ENCODE measurements around the gene ARID1B. TPM values are rescaled to one million over a fixed set of nuclear protein-coding genes. Genes with fewer than 3 reads are reported as not detected.

Gene ARID1B
- total RNA-seq, 1 experiment from 2014 or later = 35.6 TPM

- ChIA-PET POLR2A (no interaction called here), CTCF (no interaction called here), RAD21 (ENCODE audit: low non-redundant PET in 1 of 2, low total read pairs in 2 of 2, uncharacterized antibody in 2 of 2, unreplicated experiment in 2 of 2) (no interaction called here)
- BruUV-seq (replicated peaks) = no TSS peak
- intact Hi-C loops (cut with micrococcal nuclease) = no loop called here
- no peaks in the 10 kb centered on the region for H3K36me3 ChIP-seq (ENCODE audit: control insufficient read depth in 1 of 2, insufficient read depth in 2 of 2, low read length in 2 of 2)
- H3K4me2 ChIP-seq (ENCODE audit: low read length) = no peak overlapping the region
- no peak overlapping the region for H3K4me3 ChIP-seq (replicated peaks in 1 of 2; ENCODE audit: low read depth in 1 of 2, low read length in 2 of 2)
- no peak for ATAC-seq
- H3K4me1 ChIP-seq (ENCODE audit: control insufficient read depth in 1 of 2, insufficient read depth in 2 of 2, low read length in 2 of 2) = peaks cover under 1 to 1% of the 10 kb centered on the region in 2 experiments; a peak in 2 of 4 replicates
- DNase-seq (ENCODE audit: low read depth, low spot score) = no peak
- TF ChIP-seq EGR1 (IDR thresholded peaks at IDR 0.05; ENCODE audit: low read depth) = no peak
- no peak for TF ChIP-seq ATF3 (IDR thresholded peaks at IDR 0.05)
- TF ChIP-seq EZH2phosphoT487 (IDR thresholded peaks at IDR 0.05; ENCODE audit: borderline replicate concordance) = no peak
- TF ChIP-seq ELF1 (IDR thresholded peaks at IDR 0.05; ENCODE audit: borderline replicate concordance, low read depth) = no peak
- TF ChIP-seq ZBTB33 (IDR thresholded peaks at IDR 0.05; ENCODE audit: extremely low read depth, insufficient replicate concordance, low read length) = no peak
- TF ChIP-seq CTCF (IDR thresholded peaks at IDR 0.05 in 2 of 3, conservative IDR thresholded peaks at IDR 0.05 in 1 of 3; ENCODE audit: borderline replicate concordance in 1 of 3, insufficient read depth in 1 of 3, low read depth in 2 of 3, low read length in 2 of 3) = no peak
- TF ChIP-seq JUND (IDR thresholded peaks at IDR 0.05) = no peak
- TF ChIP-seq ZNF274 (IDR thresholded peaks at IDR 0.05; ENCODE audit: low read depth, low read length) = no peak
- TF ChIP-seq SP1 (IDR thresholded peaks at IDR 0.05; ENCODE audit: low read depth) = no peak
- no peak for TF ChIP-seq POLR2A (IDR thresholded peaks at IDR 0.05; ENCODE audit: borderline replicate concordance, extremely low read depth, insufficient read depth, insufficient read length)
- no peak for TF ChIP-seq REST (IDR thresholded peaks at IDR 0.05; ENCODE audit: low read depth)
- no peak for TF ChIP-seq POLR2AphosphoS5 (IDR thresholded peaks at IDR 0.05; ENCODE audit: low read depth, low read length)
- no peak overlapping the region for H3K27ac ChIP-seq (ENCODE audit: low read depth, low read length)
- no peak overlapping the region for H2AFZ ChIP-seq (ENCODE audit: low read depth, low read length, poor library complexity, severe bottlenecking)
- no peaks in the 10 kb centered on the region for H3K27me3 ChIP-seq (ENCODE audit: insufficient read depth, low read length)
- H3K9ac ChIP-seq (ENCODE audit: low read length) = no peak overlapping the region
- H3K9me2 ChIP-seq (ENCODE audit: insufficient read depth) = no peaks in the 10 kb centered on the region
- no peaks in the 10 kb centered on the region for H4K20me1 ChIP-seq (ENCODE audit: insufficient read depth)
- no peaks in the 10 kb centered on the region for H3K9me3 ChIP-seq (ENCODE audit: control insufficient read depth in 1 of 2, insufficient read depth in 1 of 2, low read depth in 1 of 2, low read length in 2 of 2)
- H3K79me2 ChIP-seq (ENCODE audit: insufficient read depth, low read length) = peaks cover 76% of the 10 kb centered on the region
Measured at GRCh38 chr6:156853733-156854132, 76.6 kb downstream of the ARID1B start.
